Measurements from ENCODE around the gene ABHD17A. TPM values are rescaled to one million over a fixed set of nuclear protein-coding genes. Genes with fewer than 3 reads are reported as not detected.

ABHD17A gene
- total RNA-seq, 1 experiment from 2014 or later: 47.7 TPM

GRCh38 chr19:1863638-1864479, 21.4 kb downstream of the ABHD17A start:
- no peaks in the 10 kb centered on the region for H3K27me3 ChIP-seq (replicated peaks; ENCODE audit: control insufficient read depth, insufficient read depth, low read length)
- TF ChIP-seq CTCF (IDR thresholded peaks at IDR 0.05; ENCODE audit: insufficient read depth in 1 of 2, low read depth in 1 of 2, low read length in 1 of 2, severe bottlenecking in 1 of 2, unreplicated experiment in 1 of 2): no peak
- Mint-ChIP-seq H3K27me3 (ENCODE audit: insufficient read depth, unreplicated experiment) (no peaks in the 10 kb centered on the region), H3K36me3 (ENCODE audit: insufficient read depth, unreplicated experiment) (peaks cover 20% of the 10 kb centered on the region), H3K9me3 (ENCODE audit: unreplicated experiment) (no peaks in the 10 kb centered on the region), H3K27ac (ENCODE audit: unreplicated experiment) (peak overlapping the region; percentile 42), H3K4me3 (ENCODE audit: unreplicated experiment) (peak overlapping the region; percentile 67), H3K4me1 (ENCODE audit: low read depth, unreplicated experiment) (peaks cover 5% of the 10 kb centered on the region)
- CTCF ChIA-PET: interaction anchor here (0.6 to 1.3 kb wide), 7 partner anchors 11 to 70 kb away, joined by 3 to 8 read pairs (median 3); partner anchors contain the start of gene ABHD17A
- no peaks in the 10 kb centered on the region for H3K9me3 ChIP-seq
- H3K36me3 ChIP-seq (ENCODE audit: control insufficient read depth, insufficient read depth, low read length): no peaks in the 10 kb centered on the region
- peak overlapping the region; percentile 89 for H3K4me3 ChIP-seq (ENCODE audit: low read depth, low read length)
- POLR2A ChIA-PET: interaction anchor here (0.6 to 1.5 kb wide), 3 partner anchors 9 to 12 kb away, joined by 5 to 12 read pairs (median 12); no protein-coding TSS in a partner anchor
- BruUV-seq (replicated peaks): no TSS peak
- peak; percentile 91 to 96 for DNase-seq
- H3K4me1 ChIP-seq: peaks cover 33% of the 10 kb centered on the region
- intact Hi-C loops (cut with micrococcal nuclease; ENCODE audit: unreplicated experiment): loop anchor here (1.0 kb wide), 1 partner anchor 41 kb away; the partner anchor contains the start of genes ADAT3 and SCAMP4

DNA sequence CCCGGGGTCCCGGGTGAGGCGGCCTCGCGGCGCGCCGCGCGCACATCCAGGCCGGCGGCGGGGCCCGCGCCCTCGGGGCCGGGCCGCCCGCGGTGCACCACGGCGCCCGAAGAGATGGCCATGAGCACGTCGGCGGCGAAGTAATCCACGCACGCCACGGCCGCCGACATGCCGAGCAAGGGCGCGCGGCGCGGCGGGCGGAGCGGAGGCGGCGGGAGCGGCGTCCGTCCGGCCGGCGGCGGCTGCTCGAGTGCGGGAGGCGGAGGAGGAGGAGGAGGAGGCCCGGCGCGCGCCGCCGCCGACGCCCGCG, 22.0 kb downstream of the ABHD17A start, which contains the start of gene KLF16:
Gene KLF16, minus strand, starts transcription at position 252 of the 310 bp plus-strand sequence. Its CDS starts 82 bp downstream, at position 170.
- peaks cover 33% of the 10 kb centered on the region for H3K4me1 ChIP-seq
- TF ChIP-seq CTCF (IDR thresholded peaks at IDR 0.05; ENCODE audit: insufficient read depth in 1 of 2, low read depth in 1 of 2, low read length in 1 of 2, severe bottlenecking in 1 of 2, unreplicated experiment in 1 of 2): no peak
- DNase-seq: no peak
- Mint-ChIP-seq H3K27ac (ENCODE audit: unreplicated experiment) (peak within 1 kb of the TSS; percentile 42), H3K27me3 (ENCODE audit: insufficient read depth, unreplicated experiment) (no peaks in the 10 kb centered on the region), H3K9me3 (ENCODE audit: unreplicated experiment) (no peaks in the 10 kb centered on the region), H3K36me3 (ENCODE audit: insufficient read depth, unreplicated experiment) (peaks cover 19% of the 10 kb centered on the region), H3K4me3 (ENCODE audit: unreplicated experiment) (peak within 1 kb of the TSS; percentile 73), H3K4me1 (ENCODE audit: low read depth, unreplicated experiment) (peaks cover 5% of the 10 kb centered on the region)
- no peaks in the 10 kb centered on the region for H3K27me3 ChIP-seq (replicated peaks; ENCODE audit: control insufficient read depth, insufficient read depth, low read length)
- H3K36me3 ChIP-seq (ENCODE audit: control insufficient read depth, insufficient read depth, low read length): no peaks in the 10 kb centered on the region
- intact Hi-C loops (cut with micrococcal nuclease; ENCODE audit: unreplicated experiment): no loop called here
- peak within 1 kb of the TSS; percentile 89 for H3K4me3 ChIP-seq (ENCODE audit: low read depth, low read length)
- ChIA-PET CTCF (no interaction called here), POLR2A (no interaction called here)
- no peaks in the 10 kb centered on the region for H3K9me3 ChIP-seq
- no TSS peak for BruUV-seq (replicated peaks)

DNA sequence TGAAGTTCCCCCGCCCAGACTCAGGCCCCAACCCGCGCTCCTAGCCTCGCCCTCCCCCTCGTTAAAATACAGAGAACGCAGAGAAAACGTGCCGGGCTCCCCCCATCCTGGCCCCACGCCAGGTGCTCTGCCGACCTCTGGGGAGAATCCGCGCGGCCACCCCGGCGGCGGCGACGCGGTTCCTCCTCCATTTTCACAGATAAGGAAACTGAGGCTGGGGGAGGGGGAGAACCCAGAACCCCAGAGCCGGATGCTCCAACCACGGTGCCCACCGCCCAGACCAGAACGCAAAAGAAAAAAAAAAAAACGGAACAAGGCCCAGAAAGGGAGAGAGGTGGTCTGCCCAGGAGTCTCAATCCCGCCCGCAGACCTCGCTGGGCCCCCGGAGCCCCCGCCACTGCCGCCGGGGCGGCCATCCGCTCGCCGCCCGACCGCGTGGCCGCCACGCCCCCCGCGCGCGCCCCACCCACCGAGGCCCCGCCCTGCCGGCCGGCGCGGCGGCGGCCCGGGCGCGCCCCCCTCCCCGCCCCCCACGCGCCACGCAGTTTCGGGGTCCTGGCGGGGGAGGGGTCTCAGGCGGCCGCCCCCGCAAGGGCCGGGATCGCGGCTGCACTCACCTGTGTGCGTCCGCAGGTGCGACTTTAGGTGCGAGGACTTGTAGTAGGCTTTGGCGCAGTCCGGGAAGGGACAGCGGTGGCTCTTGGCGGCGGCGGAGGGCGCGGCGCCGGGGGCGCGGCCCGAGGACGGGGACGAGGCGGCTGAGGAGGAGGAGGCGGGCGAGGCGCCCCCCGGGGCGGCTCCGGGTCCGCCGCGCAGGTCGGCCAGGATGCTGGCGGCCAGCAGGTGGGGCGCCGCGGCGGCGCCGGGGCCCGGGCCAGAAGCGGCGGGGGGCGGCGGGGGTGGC, 22.6 kb downstream of the ABHD17A start:
- TF ChIP-seq CTCF (IDR thresholded peaks at IDR 0.05; ENCODE audit: insufficient read depth in 1 of 2, low read depth in 1 of 2, low read length in 1 of 2, severe bottlenecking in 1 of 2, unreplicated experiment in 1 of 2): no peak
- Histone ChIP-seq H3K27me3 (replicated peaks; ENCODE audit: control insufficient read depth, insufficient read depth, low read length) (no peaks in the 10 kb centered on the region), H3K9me3 (no peaks in the 10 kb centered on the region), H3K36me3 (ENCODE audit: control insufficient read depth, insufficient read depth, low read length) (no peaks in the 10 kb centered on the region), H3K4me1 (peaks cover 39% of the 10 kb centered on the region), H3K4me3 (ENCODE audit: low read depth, low read length) (peak overlapping the region; percentile 89)
- Mint-ChIP-seq H3K27me3 (ENCODE audit: insufficient read depth, unreplicated experiment) (no peaks in the 10 kb centered on the region), H3K27ac (ENCODE audit: unreplicated experiment) (peak overlapping the region; percentile 35), H3K4me1 (ENCODE audit: low read depth, unreplicated experiment) (peaks cover 5% of the 10 kb centered on the region), H3K4me3 (ENCODE audit: unreplicated experiment) (peak overlapping the region; percentile 73), H3K36me3 (ENCODE audit: insufficient read depth, unreplicated experiment) (peaks cover 14% of the 10 kb centered on the region), H3K9me3 (ENCODE audit: unreplicated experiment) (no peaks in the 10 kb centered on the region)
- BruUV-seq (replicated peaks): TSS peak; percentile 70
- peak in 1 of 2 experiments; percentile 57 for DNase-seq
- intact Hi-C loops (cut with micrococcal nuclease; ENCODE audit: unreplicated experiment): no loop called here
- POLR2A ChIA-PET: no interaction called here
- CTCF ChIA-PET: no interaction called here

Measured in Caco-2 (cell line).